Liver (tissue), 9 donors: ENCODE data around the gene STX12. TPM values are rescaled to one million over a fixed set of nuclear protein-coding genes. Genes with fewer than 3 reads are reported as not detected.
"Not testable (repeated sequence)": the region's sequence is repeated elsewhere in the genome, so short reads cannot be mapped to it uniquely, and the experiment has no call there.

ENCODE experiments used
- DNase-seq: peaks from one replicate; pipeline ENCODE4 v3.0.0-alpha.2; 2017; ENCODE audit warnings: low spot score
- H3K27ac ChIP-seq, 2 donors: one replicate each; pipeline ENCODE4 v1.7.0; 2013; ENCODE audit warnings: inconsistent platforms in 2 of 2, low read length in 2 of 2, control low read depth in 1 of 2, low read depth in 1 of 2, mild to moderate bottlenecking in 1 of 2
- H3K27me3 ChIP-seq, 4 donors: one replicate each; pipeline versions ENCODE4 v1.6.1 to v1.7.0; 2013; ENCODE audit warnings: low read length in 3 of 4, inconsistent platforms in 1 of 4, mild to moderate bottlenecking in 1 of 4, moderate library complexity in 1 of 4; ENCODE audit not compliant: control insufficient read depth in 4 of 4, insufficient read depth in 4 of 4
- H3K36me3 ChIP-seq, 4 donors: one replicate each; pipeline versions ENCODE4 v1.6.1 to v1.7.0; 2013; ENCODE audit warnings: low read length in 3 of 4, mild to moderate bottlenecking in 3 of 4, low read depth in 1 of 4, moderate library complexity in 1 of 4; ENCODE audit not compliant: control insufficient read depth in 4 of 4, insufficient read depth in 3 of 4
- H3K4me1 ChIP-seq, 4 donors: one replicate each; pipeline versions ENCODE4 v1.6.1 to v1.7.0; 2013; ENCODE audit warnings: low read length in 3 of 4, mild to moderate bottlenecking in 3 of 4, moderate library complexity in 1 of 4; ENCODE audit not compliant: control insufficient read depth in 4 of 4, insufficient read depth in 4 of 4
- H3K4me3 ChIP-seq, 3 donors: one replicate each; pipeline versions ENCODE4 v1.6.1 to v1.7.0; 2013; ENCODE audit warnings: low read length in 3 of 3, control low read depth in 1 of 3, low read depth in 1 of 3, mild to moderate bottlenecking in 1 of 3
- H3K9ac ChIP-seq, 2 donors: one replicate each; pipeline ENCODE4 v1.7.0; 2013; ENCODE audit warnings: low read length in 2 of 2, mild to moderate bottlenecking in 2 of 2, moderate library complexity in 2 of 2, control low read depth in 1 of 2, low read depth in 1 of 2
- H3K9me3 ChIP-seq, 4 donors: one replicate each; pipeline versions ENCODE4 v1.6.1 to v1.7.0; 2013; ENCODE audit warnings: low read length in 3 of 4; ENCODE audit not compliant: control insufficient read depth in 4 of 4
- CTCF ChIP-seq: fragments of 150-350 bp; IDR thresholded peaks from 2 replicates; pipeline ENCODE4 v1.5.1; 2017; ENCODE audit warnings: improper control_type of control experiment, low read depth, low read length; ENCODE audit not compliant: missing input control
- EGR1 ChIP-seq, 2 donors: IDR thresholded peaks; 2 replicates each; pipeline ENCODE4 v1.6.1; 2016 to 2018; ENCODE audit warnings: antibody characterized with exemption in 2 of 2, low read depth in 2 of 2
- FOXA1 ChIP-seq: IDR thresholded peaks from 2 replicates; pipeline ENCODE4 v1.6.1; 2016; ENCODE audit warnings: antibody characterized with exemption
- FOXA2 ChIP-seq: IDR thresholded peaks from 2 replicates; pipeline ENCODE4 v1.6.1; 2016; ENCODE audit warnings: antibody characterized with exemption
- GABPA ChIP-seq, 2 donors: IDR thresholded peaks in 1 of 2; conservative IDR thresholded peaks in 1 of 2; 2 replicates each; pipeline ENCODE4 v1.6.1; 2016; ENCODE audit warnings: antibody characterized with exemption in 2 of 2, mild to moderate bottlenecking in 1 of 2, moderate library complexity in 1 of 2
- HNF4A ChIP-seq, 2 donors: conservative IDR thresholded peaks; 2 replicates each; pipeline ENCODE4 v1.6.1; 2016; ENCODE audit warnings: antibody characterized with exemption in 2 of 2, mild to moderate bottlenecking in 2 of 2
- HNF4G ChIP-seq: IDR thresholded peaks from 2 replicates; pipeline ENCODE4 v1.6.1; 2016; ENCODE audit warnings: antibody characterized with exemption
- JUND ChIP-seq, 2 donors: IDR thresholded peaks; 2 replicates each; pipeline ENCODE4 v1.6.1; 2016; ENCODE audit warnings: antibody characterized with exemption in 2 of 2
- MAX ChIP-seq: IDR thresholded peaks from 2 replicates; pipeline ENCODE4 v1.6.1; 2016; ENCODE audit warnings: antibody characterized with exemption
- NR2F2 ChIP-seq: IDR thresholded peaks from 2 replicates; pipeline ENCODE4 v1.6.1; 2016; ENCODE audit warnings: antibody characterized with exemption
- SP1 ChIP-seq: IDR thresholded peaks from 2 replicates; pipeline ENCODE4 v1.6.1; 2018; ENCODE audit warnings: antibody characterized with exemption, mild to moderate bottlenecking
- TAF1 ChIP-seq: conservative IDR thresholded peaks from 2 replicates; pipeline ENCODE4 v1.6.1; 2016; ENCODE audit warnings: antibody characterized with exemption, mild to moderate bottlenecking
- YY1 ChIP-seq: IDR thresholded peaks from 2 replicates; pipeline ENCODE4 v1.6.1; 2016; ENCODE audit warnings: antibody characterized with exemption, mild to moderate bottlenecking
- ZBTB33 ChIP-seq: IDR thresholded peaks from 2 replicates; pipeline ENCODE4 v1.6.1; 2016; ENCODE audit warnings: antibody characterized with exemption
- WGBS: extraction: QIAGEN DNeasy Blood & Tissue Kit; methylation state at CpG from one replicate; pipeline ENCODE4 v1.1.7; 2013; 5-methylcytosine and 5-hydroxymethylcytosine counted together
- polyA plus RNA-seq, 2 donors: library from polyadenylated mRNA; stranded (reverse) in 1 of 2; unstranded in 1 of 2; fragments of 200-250 nt in 1 of 2; fragments of >200 nt in 1 of 2; fragmentation: Nextera tagmentation in 1 of 2; extraction: Ambion mirVana in 1 of 2; gene quantifications; one replicate each; pipeline versions ENCODE4 v1.2.1 to v1.2.3, GENCODE V29; 2013 to 2015
- total RNA-seq, 2 donors: library from RNA; depleted of rRNA; stranded (reverse); fragments of >200 nt; gene quantifications; one replicate each; pipeline ENCODE4 v1.2.3, GENCODE V29; 2014
- TF ChIP-seq, protein P1 (sequence below): IDR thresholded peaks from 2 replicates; pipeline ENCODE4 v1.6.1; 2016; ENCODE audit warnings: antibody characterized with exemption
- TF ChIP-seq, protein P2 (sequence below): IDR thresholded peaks from 2 replicates; pipeline ENCODE4 v1.6.1; 2016; ENCODE audit warnings: antibody characterized with exemption, mild to moderate bottlenecking
- donor health status: healthy.
- donor health status: healthy.
- donor health status: healthy.
- donor health status: healthy.
- donor health status: healthy.

STX12 gene
- total and polyA plus RNA-seq, 4 donors = 10.0 to 23.3 (median 13.7) TPM

GRCh38 chr1:27856561-27857343 is 83.7 kb downstream of the STX12 start:
- Histone ChIP-seq H3K9me3 (no peaks in the 10 kb centered on the region), H3K4me3 (no peak overlapping the region), H3K27me3 (no peaks in the 10 kb centered on the region), H3K9ac (no peak overlapping the region), H3K36me3 (peaks cover 0 to 1% (median 1%) of the 10 kb centered on the region in 4 donors), H3K4me1 (peaks cover 0 to 4% (median 2%) of the 10 kb centered on the region in 4 donors), H3K27ac (no peak overlapping the region)
- DNase-seq = no peak
- TF ChIP-seq, protein P1, sequence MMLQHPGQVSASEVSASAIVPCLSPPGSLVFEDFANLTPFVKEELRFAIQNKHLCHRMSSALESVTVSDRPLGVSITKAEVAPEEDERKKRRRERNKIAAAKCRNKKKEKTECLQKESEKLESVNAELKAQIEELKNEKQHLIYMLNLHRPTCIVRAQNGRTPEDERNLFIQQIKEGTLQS = no peak
- TF ChIP-seq MAX (no peak), CTCF (no peak), GABPA (IDR thresholded peaks at IDR 0.05 in 1 of 2, conservative IDR thresholded peaks at IDR 0.05 in 1 of 2) (no peak), TAF1 (no peak), JUND (IDR thresholded peaks at IDR 0.05) (no peak), SP1 (no peak), FOXA1 (no peak), YY1 (no peak), HNF4A (conservative IDR thresholded peaks at IDR 0.05) (no peak), EGR1 (IDR thresholded peaks at IDR 0.05; ENCODE audit: low read depth in 2 of 2) (no peak), FOXA2 (no peak), HNF4G (no peak), ZBTB33 (no peak), NR2F2 (no peak)
- TF ChIP-seq, protein P2, sequence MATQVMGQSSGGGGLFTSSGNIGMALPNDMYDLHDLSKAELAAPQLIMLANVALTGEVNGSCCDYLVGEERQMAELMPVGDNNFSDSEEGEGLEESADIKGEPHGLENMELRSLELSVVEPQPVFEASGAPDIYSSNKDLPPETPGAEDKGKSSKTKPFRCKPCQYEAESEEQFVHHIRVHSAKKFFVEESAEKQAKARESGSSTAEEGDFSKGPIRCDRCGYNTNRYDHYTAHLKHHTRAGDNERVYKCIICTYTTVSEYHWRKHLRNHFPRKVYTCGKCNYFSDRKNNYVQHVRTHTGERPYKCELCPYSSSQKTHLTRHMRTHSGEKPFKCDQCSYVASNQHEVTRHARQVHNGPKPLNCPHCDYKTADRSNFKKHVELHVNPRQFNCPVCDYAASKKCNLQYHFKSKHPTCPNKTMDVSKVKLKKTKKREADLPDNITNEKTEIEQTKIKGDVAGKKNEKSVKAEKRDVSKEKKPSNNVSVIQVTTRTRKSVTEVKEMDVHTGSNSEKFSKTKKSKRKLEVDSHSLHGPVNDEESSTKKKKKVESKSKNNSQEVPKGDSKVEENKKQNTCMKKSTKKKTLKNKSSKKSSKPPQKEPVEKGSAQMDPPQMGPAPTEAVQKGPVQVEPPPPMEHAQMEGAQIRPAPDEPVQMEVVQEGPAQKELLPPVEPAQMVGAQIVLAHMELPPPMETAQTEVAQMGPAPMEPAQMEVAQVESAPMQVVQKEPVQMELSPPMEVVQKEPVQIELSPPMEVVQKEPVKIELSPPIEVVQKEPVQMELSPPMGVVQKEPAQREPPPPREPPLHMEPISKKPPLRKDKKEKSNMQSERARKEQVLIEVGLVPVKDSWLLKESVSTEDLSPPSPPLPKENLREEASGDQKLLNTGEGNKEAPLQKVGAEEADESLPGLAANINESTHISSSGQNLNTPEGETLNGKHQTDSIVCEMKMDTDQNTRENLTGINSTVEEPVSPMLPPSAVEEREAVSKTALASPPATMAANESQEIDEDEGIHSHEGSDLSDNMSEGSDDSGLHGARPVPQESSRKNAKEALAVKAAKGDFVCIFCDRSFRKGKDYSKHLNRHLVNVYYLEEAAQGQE = no peak
- WGBS = 79% methylated on average over 12 of the region's 12 CpGs

- H3K4me1 ChIP-seq, H3K27ac ChIP-seq, H3K9ac ChIP-seq, H3K9me3 ChIP-seq, H3K27me3 ChIP-seq, H3K4me3 ChIP-seq, H3K36me3 ChIP-seq, DNase-seq: not testable (repeated sequence)
- WGBS = 75% methylated on average over 11 of the region's 11 CpGs
Measured at GRCh38 chr1:27857552-27857951, 84.5 kb downstream of the STX12 start.
